Measurements from ENCODE around the gene GLT6D1. TPM values are rescaled to one million over a fixed set of nuclear protein-coding genes. Genes with fewer than 3 reads are reported as not detected.

GLT6D1 gene
- total and polyA plus RNA-seq, 2 donors (not counting 3 experiments of a cell fraction or from before 2014, with no cell fraction given) = not detected

- no TSS peak for BruUV-seq (replicated peaks)
- Histone ChIP-seq H3K79me2 (ENCODE audit: control insufficient read depth, insufficient read depth, low read length) (no peaks in the 10 kb centered on the region), H3K36me3 (ENCODE audit: control insufficient read depth in 2 of 2, extremely low read depth in 1 of 2, insufficient read depth in 2 of 2, low read length in 2 of 2) (no peaks in the 10 kb centered on the region), H3K27me3 (ENCODE audit: control insufficient read depth in 2 of 2, insufficient read depth in 2 of 2, low read length in 2 of 2) (no peaks in the 10 kb centered on the region), H3K4me2 (ENCODE audit: insufficient read depth, low read length) (no peak overlapping the region), H3K4me1 (ENCODE audit: control insufficient read depth, extremely low read depth, insufficient read depth, low read length) (no peaks in the 10 kb centered on the region), H3K9me3 (replicated peaks; ENCODE audit: control insufficient read depth, insufficient read depth, low read length) (no peaks in the 10 kb centered on the region), H3K9ac (replicated peaks; ENCODE audit: extremely low read depth, insufficient read depth, low read length) (no peak overlapping the region), H3K9me1 (replicated peaks; ENCODE audit: control insufficient read depth, extremely low read depth, insufficient read depth, low read length) (no peaks in the 10 kb centered on the region), H2AFZ (ENCODE audit: low read depth, low read length) (no peak overlapping the region), H3K27ac (ENCODE audit: insufficient read depth, low read depth, low read length) (no peak overlapping the region), H3K4me3 (replicated peaks in 1 of 3; ENCODE audit: insufficient read depth in 1 of 3, low read depth in 1 of 3, low read length in 3 of 3) (no peak overlapping the region), H4K20me1 (replicated peaks; ENCODE audit: control insufficient read depth, extremely low read depth, insufficient read depth, low read length) (no peaks in the 10 kb centered on the region)
- ChIA-PET CTCF (no interaction called here), POLR2A (no interaction called here)
- TF ChIP-seq MAX (IDR thresholded peaks at IDR 0.05; ENCODE audit: insufficient read depth, insufficient read length) = no peak
- TF ChIP-seq POLR2AphosphoS5 (IDR thresholded peaks at IDR 0.05; ENCODE audit: insufficient read depth, low read depth, low read length) = no peak
- TF ChIP-seq POLR2A (IDR thresholded peaks at IDR 0.05; ENCODE audit: low read depth, low read length) = no peak
- TF ChIP-seq FOS (IDR thresholded peaks at IDR 0.05; ENCODE audit: borderline replicate concordance, insufficient read depth, low read length) = no peak
- TF ChIP-seq JUN (IDR thresholded peaks at IDR 0.05; ENCODE audit: borderline replicate concordance, insufficient read depth, insufficient read length, low read depth) = no peak
- no peak for TF ChIP-seq MYC (IDR thresholded peaks at IDR 0.05; ENCODE audit: low read depth, low read length)
- no peak for TF ChIP-seq EZH2 (IDR thresholded peaks at IDR 0.05; ENCODE audit: borderline replicate concordance, low read depth, low read length, severe bottlenecking)
- no peak for TF ChIP-seq CTCF (IDR thresholded peaks at IDR 0.05; ENCODE audit: extremely low read depth in 1 of 2, insufficient read depth in 1 of 2, low read depth in 1 of 2, low read length in 2 of 2)
- no peak for TF ChIP-seq GATA2 (IDR thresholded peaks at IDR 0.05; ENCODE audit: insufficient read depth, insufficient read length, low read depth, low read length)
- intact Hi-C loops (cut with micrococcal nuclease) = no loop called here
- FAIRE-seq (no peak), DNase-seq (ENCODE audit: low read depth, low spot score) (no peak)
- dilution Hi-C loops (cut with MboI; ENCODE audit: extremely low pct_ligation_motif_present, low sequenced_read_pairs) = no loop called here
These were observed 8.5 kb upstream of the GLT6D1 start for GRCh38 chr9:135647884-135648283.
